GM21717 (cell line): ENCODE results near the gene MBNL2.
"Not testable (repeated sequence)": the region's sequence is repeated elsewhere in the genome, so short reads cannot be mapped to it uniquely, and the experiment has no call there.

ENCODE experiments used
- ATAC-seq: cut with Tn5 transposase; IDR thresholded peaks from one replicate; pipeline ENCODE4 v1.9.1; 2021; ENCODE audit warnings: mild to moderate bottlenecking, moderate library complexity; ENCODE audit not compliant: unreplicated experiment

MBNL2 gene

GRCh38 chr13:97341135-97341534 is 119.0 kb downstream of the MBNL2 start:
- no peak for ATAC-seq

DNA sequence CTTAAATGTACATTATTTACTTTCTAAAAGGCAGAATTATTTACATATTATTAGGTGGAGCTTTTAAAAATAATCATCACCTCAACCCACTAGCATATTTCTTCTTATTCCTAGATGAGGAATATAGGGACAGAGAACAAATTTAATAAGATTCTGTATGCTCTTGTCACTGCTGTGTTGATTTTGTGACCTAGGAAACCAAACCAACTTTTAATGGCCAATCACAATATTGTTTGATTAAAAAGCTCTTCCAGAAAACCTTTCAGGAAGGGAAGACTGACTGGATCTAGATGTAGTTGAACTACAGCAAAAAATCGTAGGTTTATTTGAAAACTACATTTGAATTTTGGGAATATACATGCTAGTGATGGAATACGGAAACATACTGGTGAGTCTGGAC is 120.0 kb downstream of the MBNL2 start:
- ATAC-seq: no peak

DNA sequence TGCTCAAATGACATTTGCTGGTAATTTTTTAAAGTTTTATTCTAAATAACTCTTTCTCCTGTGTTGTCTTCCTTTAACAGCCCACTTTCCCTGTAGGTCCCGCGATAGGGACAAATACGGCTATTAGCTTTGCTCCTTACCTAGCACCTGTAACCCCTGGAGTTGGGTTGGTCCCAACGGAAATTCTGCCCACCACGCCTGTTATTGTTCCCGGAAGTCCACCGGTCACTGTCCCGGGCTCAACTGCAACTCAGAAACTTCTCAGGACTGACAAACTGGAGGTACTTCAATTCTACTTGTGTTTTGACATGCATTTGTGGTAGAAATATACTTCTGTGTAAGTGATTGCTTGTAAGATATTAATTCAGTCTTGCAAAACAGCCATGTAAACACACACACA is 120.8 kb downstream of the MBNL2 start:
- no peak for ATAC-seq

DNA sequence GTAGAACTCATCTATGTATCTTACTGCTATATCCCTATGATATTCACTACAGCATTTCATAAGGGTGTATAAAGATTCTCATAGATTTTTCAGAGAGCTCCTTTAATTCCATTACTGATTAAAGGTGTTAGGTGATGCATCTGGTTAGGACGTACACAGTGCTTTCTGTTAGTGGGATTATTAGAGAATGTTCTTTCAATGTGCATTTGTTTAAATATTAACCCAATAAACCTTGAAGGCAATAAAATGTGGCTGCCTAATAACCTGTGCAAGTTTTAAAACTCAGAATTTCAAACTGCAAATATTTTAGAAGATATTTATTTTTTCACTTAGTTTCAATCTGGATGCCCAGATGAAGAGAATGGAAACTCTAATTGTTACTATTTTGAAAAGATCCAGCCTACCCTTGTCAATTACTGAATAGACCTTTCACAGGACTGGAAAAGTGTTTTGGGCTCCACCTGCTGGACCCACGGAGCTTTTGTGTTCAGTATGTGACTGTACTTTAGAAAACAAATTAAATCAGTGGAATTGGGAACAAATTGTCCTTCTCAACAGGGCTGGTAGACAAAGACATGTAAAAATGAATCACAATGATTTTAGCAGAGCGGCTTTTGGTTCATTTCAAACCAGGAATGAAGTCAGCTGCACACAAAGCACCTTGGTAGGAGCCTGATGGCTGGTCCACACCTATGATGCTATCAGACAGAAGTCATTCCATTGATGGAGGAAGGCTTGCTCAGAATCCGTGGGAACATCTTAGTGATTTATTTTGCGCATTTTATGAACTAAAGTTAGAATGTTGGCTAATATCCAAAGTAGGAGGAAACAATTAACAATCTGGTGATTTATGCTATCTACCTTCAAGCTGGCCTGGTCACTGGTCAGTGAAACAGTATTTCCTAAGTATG is 122.4 kb downstream of the MBNL2 start:
- no peak for ATAC-seq

DNA sequence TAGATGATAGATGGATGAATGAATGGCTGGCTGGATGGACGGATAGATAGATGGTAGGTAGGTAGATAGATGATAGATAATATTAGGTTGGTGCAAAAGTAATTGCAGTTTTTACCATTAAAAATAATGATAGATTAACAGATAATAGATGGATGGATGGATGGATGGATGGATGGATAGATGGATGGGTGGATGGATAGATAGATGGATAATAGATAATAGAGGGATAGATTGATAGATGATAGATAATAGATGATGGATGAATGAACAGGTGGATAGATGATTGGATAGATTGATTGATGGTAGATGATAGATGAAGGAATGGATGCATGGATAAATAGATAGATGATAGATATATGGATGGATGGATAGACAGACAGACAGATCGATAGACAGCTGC is 124.0 kb downstream of the MBNL2 start:
- no peak for ATAC-seq

DNA sequence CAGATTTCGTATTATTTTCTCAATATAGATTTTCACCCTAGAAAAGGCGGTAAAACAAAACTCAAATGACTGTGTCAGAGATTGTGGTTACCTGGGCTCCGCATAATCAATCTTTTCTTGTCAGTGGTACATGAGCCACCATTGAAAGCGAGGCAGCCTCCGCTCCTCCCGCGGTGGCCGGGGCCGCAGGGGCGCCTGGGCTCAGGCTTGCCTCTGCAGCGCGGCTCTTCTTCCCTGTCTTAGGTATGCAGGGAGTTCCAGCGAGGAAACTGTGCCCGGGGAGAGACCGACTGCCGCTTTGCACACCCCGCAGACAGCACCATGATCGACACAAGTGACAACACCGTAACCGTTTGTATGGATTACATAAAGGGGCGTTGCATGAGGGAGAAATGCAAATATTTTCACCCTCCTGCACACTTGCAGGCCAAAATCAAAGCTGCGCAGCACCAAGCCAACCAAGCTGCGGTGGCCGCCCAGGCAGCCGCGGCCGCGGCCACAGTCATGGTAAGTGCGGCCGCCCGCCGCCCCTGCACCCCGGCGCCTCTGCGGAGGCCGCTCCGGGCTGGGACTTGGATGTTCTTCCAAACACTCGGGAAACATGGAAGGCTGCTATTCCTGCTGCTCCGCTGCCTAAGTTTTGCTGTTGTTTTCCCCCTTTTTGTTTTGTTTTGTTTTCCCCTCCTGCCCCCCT is 124.6 kb downstream of the MBNL2 start:
- no peak for ATAC-seq

- no peak for ATAC-seq
Observed at GRCh38 chr13:97347255-97347932, 125.3 kb downstream of the MBNL2 start.

- no peak for ATAC-seq
Observed at GRCh38 chr13:97348569-97349100, 126.5 kb downstream of the MBNL2 start.

GRCh38 chr13:97352012-97352411 is 129.9 kb downstream of the MBNL2 start:
- not testable (repeated sequence) for ATAC-seq

DNA sequence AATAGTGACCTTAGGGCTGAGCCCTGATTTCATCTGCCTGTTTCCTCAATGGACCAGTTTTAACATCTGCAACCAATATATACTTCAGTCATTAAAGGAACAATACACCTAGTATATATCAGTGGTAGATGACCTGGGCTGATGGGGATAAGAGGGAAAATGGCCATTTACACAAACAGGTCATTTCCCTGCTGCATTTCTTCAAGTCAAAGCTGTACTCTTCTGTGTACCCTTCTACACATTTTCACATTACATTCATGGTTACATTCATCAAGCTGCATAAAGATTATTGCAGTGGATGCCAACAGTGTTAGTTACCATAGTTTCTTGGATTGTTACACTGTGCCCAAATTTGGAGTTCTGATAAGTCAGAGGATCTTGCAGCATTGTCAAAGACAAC is 130.7 kb downstream of the MBNL2 start:
- ATAC-seq: no peak

DNA sequence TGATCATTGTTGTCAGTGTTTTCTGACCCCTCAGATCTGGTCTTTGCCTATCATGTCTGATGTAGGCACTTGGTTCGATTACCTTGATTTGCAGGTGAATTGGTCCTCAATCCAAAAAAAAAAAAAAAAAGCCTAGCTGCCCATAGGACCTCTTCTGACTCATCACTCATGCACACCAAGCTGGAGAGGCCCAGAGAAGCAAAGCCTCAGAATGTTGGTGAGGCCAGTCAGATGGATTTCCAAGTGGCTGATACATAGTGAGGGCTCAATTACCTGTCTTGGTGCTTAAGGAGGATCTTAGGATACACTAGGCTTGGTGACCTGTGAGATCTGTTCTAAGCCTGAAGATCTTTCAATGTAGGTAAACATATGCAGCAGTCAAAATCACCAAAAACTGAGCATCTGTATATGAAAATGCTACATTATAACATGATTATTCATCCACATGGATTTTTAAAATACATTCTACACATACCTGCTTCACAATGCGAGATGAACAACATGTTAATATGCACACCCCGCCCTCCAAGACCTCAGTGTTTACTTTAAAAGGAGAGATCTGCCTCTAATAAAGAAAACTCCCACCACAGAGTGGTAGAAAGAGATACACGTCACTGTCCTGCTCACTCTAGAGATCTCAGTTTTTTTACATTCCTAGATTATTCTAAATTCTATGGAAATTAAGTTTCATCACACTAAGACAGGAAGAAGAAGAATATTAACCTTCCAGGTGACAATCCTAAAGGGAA is 132.0 kb downstream of the MBNL2 start:
- no peak for ATAC-seq

GRCh38 chr13:97354808-97355207 is 132.7 kb downstream of the MBNL2 start:
- no peak for ATAC-seq

DNA sequence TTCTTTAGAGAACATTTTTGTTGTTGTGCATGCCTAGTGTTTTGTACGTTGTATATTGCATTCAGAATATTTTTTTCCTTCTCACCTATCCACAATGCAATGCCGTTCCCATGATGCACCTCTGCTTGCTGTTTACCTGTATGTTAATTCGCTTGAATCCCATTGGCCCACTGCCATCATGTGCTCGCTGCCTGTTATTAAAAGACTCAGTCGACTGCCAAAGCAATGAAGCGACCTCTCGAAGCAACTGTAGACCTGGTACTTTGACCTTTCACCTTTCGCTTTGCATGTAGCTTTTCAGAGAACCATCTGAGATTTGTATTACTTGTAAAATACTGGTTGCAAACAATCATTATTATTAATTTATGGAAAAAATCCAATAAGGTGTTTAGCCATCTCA is 134.5 kb downstream of the MBNL2 start:
- ATAC-seq: no peak

DNA sequence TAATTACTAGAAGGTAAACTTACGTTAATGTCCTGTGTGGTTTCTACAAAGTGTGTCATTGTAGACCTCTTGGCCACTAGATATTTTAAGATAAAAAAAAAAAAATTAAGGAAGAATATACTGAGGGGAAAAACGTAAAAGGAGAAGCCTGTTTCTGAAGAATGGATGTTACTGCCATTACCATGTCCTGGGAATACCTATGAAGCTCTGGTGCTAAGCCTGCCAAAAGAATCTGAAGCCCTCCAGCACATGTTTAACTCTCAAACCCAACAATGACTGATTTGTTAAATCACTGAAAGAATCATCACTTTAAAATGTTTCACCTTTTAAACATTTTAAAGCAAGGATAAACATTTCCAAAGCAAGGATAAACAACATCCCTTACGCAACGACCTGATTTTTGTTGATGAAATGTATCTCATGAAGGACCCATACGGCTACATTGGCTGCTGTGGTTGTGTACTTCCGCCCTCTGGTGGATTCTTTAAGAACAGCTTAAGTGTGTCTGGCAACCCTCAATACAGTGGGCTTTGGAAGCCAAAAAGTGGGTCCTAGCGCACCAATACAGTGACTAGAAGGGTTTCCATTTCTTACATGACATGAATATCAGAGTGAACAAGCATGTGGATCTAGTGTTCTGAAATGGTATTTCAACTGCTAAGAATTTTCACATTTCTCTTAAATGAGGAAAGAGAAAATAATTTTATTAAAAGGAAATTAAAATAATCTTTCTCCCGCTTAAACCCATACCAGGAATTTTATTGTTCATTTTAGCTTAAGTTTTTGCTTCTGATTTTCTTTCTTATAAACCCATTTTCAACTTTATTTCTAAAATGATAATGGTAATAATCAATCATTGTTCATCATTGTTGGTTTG is 137.3 kb downstream of the MBNL2 start:
- peak; percentile 93 for ATAC-seq

DNA sequence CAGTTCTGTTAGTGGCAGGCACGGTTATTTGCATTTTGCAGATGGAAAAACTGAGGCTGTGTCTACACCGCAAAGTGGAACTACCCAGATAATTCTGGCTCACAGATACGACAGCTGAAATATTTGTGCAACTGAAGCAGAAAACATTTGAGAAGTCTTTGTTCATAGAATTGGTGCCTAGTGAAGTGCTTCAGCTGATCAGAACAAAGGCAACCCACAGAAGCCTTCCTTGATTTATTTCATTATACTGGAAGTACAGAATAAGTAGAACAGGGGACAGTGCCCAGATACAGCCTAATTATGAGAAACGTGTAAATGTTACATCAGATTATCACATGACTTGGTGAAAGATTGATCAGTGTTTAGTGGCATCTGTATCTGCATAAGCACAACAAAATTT is 138.5 kb downstream of the MBNL2 start:
- no peak for ATAC-seq

DNA sequence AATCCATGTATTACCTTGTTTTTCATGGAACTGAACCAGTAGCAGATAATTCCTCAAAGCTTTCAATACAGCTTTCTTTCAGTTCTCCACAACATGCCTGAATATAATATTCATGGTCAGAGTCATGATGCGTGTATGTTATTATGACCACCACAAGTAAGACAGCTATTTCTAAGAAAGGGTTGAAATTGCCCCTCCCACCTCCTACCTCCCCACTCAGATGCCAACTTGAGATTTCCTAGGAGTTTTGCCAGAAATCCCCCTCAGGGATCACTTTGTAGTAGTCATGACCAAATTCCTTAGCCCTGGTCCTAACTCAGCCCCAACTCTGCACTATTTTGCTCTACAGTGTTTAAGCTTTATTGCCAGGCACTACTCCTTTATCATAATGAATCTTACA is 141.9 kb downstream of the MBNL2 start:
- no peak for ATAC-seq

DNA sequence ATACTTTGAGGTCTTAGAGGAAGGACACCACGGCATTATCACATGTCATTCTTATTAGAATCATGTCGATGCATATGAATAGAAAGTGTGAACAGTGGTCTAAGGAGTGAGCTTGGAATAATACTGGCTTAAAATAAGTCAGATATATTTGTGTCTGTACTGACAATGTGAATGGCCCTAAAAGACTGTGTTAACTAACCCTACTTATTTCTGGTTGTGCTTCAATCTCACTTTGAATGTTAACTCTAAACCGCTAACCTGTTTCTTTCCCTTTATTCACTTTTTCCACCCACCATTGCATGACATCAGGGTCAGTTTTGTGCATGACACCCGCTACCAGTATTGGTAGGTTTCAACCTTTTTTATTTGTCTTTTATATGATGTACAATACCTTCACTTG is 142.7 kb downstream of the MBNL2 start:
- no peak for ATAC-seq

DNA sequence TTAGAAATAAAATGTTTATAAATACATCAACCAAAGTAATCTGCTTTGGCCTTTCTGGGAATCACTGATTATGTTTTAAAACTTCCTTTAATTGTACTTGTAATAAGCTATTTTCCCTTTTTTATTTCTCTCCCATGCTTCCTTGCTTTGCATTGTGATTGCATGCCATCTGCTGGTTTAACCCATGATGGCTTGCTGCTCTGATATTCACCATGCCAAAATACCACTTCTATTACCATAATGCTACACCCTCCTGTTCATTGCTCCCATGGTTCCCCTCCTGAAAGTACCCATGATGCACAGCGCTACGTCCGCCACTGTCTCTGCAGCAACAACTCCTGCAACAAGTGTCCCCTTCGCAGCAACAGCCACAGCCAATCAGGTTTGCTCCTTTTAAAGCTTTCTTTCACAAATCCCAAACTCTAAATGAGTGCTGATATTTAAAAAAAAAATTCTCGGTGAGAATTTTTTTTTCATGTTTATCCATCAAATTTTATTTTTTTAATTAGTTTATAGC is 144.1 kb downstream of the MBNL2 start:
- no peak for ATAC-seq

DNA sequence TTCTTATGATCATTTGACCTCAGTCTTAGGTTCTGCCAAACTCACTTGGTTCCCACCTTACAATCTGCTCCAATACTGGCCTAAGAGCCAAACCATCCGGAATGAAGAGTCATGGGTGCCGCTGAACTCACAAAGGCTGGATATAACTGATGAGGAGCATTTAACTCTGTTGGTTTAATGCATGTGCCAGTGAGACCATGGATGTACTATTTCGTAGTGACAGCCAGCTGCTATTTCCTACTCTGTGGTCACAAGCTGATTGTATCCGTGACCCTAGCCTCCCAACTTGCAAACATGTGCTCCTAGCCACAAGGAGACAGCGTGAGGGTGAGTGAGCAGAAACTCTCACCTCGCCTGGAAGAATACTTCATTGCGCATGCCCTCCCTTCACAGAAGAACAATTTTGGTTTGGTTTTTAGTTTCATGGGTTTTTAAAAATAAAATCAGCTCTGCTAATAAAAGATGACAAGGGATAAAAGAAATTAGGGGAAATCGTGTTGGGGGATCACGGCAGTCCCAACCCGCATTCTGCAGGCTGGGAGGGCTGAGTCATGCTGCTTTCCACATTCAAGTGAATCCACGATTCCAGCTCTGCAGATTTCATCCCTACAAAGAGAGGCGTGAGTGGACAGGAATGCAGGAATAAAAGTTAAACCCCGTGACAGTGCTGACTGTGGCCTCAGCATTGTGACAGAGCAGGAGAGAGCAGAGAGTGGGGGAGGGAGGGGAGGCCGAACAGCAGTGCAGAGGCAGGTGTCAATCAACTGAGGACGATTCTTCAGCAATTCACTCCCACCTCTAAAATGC is 145.1 kb downstream of the MBNL2 start:
- ATAC-seq: no peak
